Activated CD8-positive, alpha-beta memory T cell treated with anti-CD3 and anti-CD28 coated beads, Interleukin-2, amount 50 U/mL, for 4 hours (primary cell): ENCODE data around the gene CALML6.
"Not testable (repeated sequence)": the region's sequence is repeated elsewhere in the genome, so short reads cannot be mapped to it uniquely, and the experiment has no call there.

Source experiments
- DNase-seq: peaks from one replicate; pipeline ENCODE4 v3.0.0-alpha.2; 2020

CALML6 gene

GRCh38 chr1:1914971-1915692, at the start of gene CALML6:
TSS of gene CALML6 (plus strand) at chr1:1915260. CDS start at chr1:1915281, 21 bp downstream.
- no peak for DNase-seq

GRCh38 chr1:1867164-1867563, 47.9 kb upstream of the CALML6 start:
- no peak for DNase-seq

DNA sequence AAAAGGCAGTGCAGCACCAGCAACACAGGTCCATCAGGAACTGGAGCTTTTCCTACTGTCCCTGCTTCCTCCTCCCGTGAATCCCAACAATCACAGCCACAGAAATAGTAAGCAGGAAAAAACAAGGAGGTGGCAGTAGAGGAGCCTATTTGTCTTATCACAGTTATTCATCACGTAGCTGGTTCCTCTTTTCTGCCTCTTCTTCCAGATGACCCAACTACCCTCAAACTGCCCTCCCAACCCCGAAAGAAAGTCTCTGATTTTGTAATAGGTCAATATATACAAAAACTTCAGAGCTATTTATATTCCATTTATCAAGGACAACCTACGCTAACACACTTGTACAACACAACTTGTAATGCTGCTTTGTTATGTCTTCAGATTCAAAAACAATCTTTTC, 45.6 kb upstream of the CALML6 start:
- DNase-seq: no peak

DNA sequence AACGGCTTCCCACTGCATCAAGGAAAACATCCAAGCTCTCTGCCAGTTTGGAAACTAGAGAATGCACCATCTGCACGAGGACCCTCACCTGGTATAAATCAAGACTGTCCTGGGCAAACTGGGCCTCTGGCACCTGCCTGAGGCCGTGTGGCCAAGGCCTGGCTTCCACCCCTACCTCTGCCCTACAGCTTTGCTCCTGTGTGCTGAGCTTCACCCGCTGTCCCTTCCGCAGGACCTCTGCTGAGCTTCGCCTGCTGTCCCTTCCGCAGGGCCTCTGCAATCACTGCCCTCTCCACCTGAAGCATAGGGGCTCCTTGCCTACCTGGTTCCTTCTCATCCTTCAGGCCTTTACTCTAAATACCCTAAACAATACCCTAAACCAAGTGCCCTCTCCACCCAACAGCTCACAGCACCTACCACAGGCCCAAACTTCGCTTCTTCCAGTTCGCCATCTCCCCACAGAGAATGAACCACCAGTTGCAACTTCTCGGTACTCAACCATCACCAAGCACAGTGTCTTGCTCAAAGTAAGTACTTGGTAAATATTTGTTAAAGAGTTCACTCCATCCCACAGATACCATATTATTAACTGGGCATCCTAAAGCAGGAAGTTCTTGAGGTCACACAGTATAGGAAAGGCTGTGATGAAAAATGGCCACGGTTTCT, 42.6 kb upstream of the CALML6 start:
- no peak for DNase-seq

DNA sequence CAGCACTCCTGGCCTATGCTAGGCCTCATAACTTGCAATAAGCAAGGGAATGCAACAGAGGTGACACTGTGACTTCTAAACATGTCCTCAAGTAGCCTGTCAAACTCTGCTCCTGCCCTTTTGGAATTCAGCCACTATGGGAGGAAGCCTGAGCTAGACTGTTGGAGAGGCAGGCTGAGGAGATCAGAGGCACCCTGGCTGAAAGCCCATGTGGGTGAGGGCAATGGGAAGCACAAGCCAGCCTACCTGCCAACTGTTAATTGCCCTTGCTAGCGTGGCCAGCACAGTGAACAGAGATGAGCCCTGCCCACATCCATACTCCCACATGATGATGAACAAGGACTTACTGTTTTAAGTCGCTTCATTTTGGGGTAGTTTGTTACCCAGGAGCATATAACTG, 41.9 kb upstream of the CALML6 start:
- no peak for DNase-seq

- no peak for DNase-seq
Measured at GRCh38 chr1:1874901-1875300, 40.2 kb upstream of the CALML6 start.

DNA sequence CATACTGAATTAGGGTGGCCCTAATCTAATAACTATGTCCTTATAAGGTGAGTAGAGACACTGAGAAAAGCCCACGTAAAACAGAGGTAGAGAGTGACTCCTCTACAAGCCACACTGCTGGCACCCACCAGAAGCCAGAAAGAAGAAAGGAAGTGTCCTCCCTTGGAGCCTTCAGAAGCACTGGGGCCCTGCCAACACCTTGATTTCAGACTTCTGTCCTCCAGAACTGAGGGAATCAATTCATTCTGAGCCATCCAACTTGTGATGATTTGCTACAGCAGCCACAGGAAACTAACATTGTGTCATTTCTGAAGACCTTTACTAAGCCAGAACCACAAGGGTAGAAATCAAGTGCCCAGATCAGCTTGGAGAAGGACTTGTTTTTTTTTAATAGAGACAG, 39.1 kb upstream of the CALML6 start:
- DNase-seq: no peak

DNA sequence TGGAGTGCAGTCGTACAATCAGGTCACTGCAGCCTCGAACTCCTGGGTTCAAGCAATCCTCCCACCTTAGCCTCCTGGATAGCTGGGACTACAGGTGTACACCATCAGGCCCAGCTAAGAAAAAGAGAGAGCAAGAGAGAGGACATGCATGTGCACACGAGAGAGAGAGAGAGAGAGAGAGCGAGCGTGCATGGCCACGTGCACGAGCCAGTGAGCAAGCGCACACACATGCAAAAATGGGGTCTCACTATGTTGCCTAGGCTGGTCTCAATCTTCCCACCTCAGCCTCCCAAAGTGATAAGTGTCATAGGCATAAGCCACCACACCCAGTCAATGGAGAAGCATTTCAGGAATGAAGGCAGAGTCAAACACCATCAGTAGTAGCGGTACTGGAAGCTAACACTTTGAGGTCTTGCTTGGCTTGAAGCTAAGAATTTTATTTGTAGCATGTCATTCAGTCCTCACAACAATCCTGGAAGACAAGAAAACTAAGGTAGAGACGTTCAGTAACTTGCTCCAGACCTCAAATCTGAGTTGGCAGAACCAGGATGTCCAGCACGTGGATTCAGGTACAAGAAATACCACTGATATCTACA, 38.6 kb upstream of the CALML6 start:
- DNase-seq: no peak

- DNase-seq: no peak
Measured at GRCh38 chr1:1877865-1878436, 37.1 kb upstream of the CALML6 start.

GRCh38 chr1:1879942-1880341, 35.1 kb upstream of the CALML6 start:
- no peak for DNase-seq

DNA sequence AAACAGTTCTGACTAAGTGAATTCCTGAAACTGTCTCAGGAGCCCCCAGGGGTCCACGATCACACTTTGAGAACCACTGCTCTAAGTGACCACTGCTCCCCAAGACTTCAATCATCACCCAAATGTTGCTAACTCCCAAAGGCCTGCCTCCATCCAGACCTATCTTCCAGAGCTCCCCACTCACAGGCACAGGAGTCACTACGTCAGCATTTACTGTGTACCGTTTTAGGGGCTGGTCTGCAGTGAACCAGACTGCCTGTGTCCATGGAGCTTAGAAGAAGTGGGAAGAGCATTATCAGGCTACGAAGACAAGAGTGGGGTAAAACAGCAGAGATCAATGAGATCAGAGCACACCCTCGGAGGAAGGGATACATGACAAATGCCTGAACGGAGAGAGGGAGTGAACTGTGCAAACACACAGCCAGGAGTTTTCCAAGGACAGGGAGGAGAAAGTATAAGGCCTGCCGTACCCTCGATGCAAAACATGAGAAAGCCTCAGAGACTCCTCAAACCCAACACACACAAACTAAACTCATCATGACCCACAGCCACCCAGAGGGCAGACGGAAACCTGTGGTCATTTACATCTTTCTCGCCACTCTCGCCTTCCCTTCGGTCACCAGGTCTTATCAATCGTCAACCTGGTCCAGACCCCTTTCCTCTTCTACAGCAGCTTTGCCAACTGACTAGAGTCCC, 34.3 kb upstream of the CALML6 start:
- DNase-seq: no peak

DNA sequence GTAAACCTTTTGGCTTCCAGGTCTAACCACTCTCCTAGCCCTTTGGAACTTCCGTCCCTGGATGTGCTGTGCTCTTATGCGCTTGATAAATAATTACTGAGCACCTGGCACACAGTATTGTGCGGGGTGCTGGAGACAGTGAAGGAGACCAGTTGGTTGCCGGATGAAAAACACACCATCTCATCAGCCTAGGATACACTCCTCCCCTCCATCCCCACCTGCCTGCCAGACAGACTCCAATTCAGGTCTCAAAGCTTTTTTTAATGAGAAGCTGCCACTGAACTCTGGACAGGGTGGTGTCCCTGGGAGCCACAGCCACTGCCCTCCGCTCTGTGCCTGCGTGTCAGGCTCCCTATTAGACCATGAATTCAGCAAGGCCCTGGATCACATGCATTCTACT, 33.3 kb upstream of the CALML6 start:
- no peak for DNase-seq

DNA sequence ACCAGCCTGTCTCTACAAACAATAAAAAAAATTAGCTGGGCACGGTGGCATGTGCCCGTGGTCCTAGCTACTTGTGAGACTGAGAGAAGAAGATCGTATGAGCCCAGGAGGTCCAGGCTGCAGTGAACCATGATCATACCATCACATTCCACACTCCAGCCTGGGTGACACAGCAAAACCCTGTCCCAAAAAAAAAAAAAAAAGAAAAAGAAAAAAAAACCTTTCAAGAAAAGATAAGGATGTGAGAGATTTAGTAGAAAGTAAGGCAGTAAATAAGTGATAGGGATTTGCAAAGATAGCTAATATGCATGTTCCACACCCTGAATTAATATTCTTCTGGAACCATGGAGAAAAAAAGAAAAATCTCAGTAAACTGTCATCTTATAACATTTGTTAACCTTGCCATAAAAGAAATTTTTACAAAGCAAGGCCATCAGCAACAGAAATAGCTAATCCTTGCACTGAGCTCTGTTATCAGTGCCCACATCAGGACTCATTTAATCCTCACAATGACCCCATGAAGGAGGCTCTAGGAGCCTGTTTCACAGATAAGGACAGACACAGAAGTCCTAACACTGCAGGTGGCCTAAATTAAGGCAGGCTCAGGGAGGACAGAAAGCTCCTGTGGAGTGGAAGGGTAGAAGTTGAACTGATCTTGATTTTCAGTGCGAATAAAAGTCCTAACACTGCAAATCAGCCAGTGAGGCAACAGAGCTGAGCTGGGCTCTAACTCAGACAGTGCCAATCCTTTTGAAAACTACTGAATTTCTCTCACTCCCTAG, 31.8 kb upstream of the CALML6 start:
- DNase-seq: no peak

DNA sequence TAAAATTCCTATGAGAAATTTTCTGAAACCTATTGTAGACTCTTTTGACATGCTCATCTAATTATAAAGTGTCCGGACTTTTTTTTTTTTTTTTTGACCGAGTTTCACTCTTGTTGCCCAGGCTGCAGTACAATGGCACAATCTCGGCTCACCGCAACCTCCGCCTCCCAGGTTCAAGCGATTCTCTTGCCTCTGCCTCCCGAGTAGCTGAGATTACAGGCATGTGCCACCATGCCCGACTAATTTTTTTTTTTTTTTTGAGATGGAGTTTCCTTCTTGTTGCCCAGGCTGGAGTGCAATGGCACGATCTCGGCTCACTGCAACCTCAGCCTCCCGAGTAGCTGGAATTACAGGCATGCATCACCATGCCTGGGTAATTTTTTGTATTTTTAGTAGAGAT, 31.2 kb upstream of the CALML6 start:
- not testable (repeated sequence) for DNase-seq

GRCh38 chr1:1889090-1889750, 25.8 kb upstream of the CALML6 start:
- no peak for DNase-seq

GRCh38 chr1:1889847-1890505, 25.1 kb upstream of the CALML6 start:
- peak; percentile 40 for DNase-seq

DNA sequence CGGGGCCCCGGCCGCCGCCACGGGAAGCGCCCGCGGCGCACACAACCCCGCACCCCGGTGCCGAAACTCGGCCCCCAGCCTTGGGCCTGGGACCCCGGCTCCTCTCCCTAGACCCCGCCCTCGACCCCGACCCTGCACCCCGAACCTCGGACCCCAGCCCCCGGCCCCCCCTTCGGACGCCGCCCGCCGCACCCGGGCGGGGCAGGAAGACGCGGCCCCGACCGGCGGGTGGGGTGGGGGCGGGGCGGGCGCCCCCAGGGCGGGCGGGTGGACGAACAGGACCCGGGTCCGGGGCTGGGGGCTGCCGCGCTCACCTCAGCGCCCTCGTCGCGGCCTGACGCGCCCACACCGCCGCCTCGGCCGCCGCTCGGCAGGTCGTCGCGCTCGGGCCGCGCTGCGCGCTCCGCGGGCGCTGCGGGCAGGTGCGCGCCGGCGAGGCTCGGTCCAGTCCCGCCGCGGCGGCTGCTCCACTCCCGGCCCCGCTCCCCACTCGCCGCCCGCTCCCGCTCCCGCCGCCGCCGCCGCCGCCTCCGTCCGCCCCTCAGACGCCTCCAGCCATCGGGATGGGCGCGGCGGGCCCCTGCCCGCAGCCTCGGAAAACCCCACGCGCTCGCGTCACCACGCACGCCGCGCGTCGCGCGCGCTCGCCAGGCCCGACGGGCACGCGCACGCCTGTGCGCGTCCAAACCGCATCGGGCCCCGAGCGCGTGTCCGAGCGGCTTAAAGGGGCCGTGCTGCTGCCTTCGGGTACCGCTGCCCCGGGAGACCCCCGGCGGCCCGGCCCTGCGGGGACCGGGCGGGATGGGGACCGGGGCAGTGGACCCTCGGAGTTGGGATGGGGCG, 24.3 kb upstream of the CALML6 start, which contains the start of gene GNB1:
TSS of gene GNB1 (minus strand) at position 582 of the 843 bp plus-strand sequence. CDS start 65,634 bp downstream, outside the sequence.
- DNase-seq: peak; percentile 86

DNA sequence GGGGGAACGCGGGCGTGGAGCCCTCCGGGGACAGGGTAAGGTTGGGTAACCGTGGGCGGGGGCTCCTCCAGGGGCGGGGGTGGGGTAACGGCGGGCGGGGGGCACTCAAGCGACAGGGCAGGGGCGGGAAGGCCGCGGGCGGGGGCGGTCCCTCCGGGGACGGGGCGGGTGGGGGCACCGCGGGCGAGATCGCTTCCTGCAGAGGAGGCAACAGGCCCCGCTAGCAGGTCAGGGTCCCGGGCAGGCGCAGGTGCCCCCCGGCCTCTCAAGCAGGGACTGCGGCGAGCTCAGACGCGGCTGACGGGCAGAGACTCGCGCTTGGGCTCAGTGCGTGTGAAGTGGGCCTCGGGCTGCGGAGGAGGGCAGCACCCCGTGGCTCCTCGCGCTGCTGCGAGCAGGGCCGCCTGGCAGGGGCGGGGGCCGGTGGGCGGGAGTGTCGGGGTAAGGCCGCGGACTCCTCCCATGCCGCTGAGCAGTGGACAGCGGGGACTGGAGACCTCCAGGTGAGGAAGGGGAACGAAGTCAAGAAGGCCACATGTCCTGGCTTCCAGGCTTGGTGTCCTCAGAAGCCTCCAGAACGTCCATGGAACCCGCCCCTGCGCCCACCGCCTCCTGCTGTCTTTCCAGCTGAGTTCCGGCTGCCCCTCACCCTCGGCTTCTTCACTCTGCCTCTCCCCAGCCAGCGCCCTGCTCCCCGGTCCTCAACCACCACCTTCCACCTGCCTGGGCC, 23.5 kb upstream of the CALML6 start:
- DNase-seq: peak; percentile 79

DNA sequence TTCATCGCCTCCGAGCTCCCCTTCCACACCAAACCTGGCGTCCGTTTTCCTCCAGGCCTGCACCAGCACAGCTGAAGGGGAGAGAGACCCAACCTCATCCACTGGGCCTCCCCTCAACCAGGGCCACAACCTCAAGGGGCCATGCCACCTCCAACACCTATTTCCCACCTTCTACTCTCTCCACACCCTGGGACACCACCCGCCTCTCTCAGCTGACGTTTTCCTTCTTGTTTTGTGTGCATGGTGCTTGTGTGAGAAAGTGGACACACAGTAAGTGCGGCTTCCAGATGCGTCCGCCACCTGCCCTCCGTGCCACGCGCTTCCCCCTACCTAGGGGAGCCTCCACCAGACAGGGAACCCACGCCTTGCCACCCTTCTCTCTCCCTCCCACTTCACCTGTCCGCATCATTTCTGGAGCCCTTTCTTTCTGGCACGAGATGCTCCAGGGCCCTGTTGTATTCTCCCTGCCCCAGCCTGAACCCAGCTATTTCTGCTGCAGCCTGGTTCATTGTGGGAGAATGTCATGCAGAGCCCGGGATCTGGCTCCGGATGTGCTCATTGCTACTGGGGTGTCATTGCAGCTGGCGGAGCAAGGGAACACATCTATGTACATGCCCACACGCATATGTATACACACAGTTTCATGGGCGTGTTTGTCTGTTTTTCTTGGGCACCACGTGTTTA, 22.8 kb upstream of the CALML6 start:
- no peak for DNase-seq
